B cell (primary cell): ENCODE results near the gene AHNAK.

Experiments used
- EZH2 ChIP-seq: IDR thresholded peaks from 2 replicates; pipeline ENCODE4 v1.6.1; 2012; ENCODE audit warnings: borderline replicate concordance, low read depth, mild to moderate bottlenecking, moderate library complexity, low read length; ENCODE audit not compliant: insufficient read depth, poor library complexity, severe bottlenecking
- TF ChIP-seq, protein P1 (sequence below): fragments of 200-600 bp; IDR thresholded peaks from one replicate; pipeline ENCODE4 v1.8.0; 2022; ENCODE audit warnings: antibody characterized with exemption, mild to moderate bottlenecking

- TF ChIP-seq, protein P1, sequence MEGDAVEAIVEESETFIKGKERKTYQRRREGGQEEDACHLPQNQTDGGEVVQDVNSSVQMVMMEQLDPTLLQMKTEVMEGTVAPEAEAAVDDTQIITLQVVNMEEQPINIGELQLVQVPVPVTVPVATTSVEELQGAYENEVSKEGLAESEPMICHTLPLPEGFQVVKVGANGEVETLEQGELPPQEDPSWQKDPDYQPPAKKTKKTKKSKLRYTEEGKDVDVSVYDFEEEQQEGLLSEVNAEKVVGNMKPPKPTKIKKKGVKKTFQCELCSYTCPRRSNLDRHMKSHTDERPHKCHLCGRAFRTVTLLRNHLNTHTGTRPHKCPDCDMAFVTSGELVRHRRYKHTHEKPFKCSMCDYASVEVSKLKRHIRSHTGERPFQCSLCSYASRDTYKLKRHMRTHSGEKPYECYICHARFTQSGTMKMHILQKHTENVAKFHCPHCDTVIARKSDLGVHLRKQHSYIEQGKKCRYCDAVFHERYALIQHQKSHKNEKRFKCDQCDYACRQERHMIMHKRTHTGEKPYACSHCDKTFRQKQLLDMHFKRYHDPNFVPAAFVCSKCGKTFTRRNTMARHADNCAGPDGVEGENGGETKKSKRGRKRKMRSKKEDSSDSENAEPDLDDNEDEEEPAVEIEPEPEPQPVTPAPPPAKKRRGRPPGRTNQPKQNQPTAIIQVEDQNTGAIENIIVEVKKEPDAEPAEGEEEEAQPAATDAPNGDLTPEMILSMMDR, result no peak
- TF ChIP-seq EZH2, result no peak
Observed at GRCh38 chr11:62494246-62494645, 52.4 kb downstream of the AHNAK start.
